Fibroblast of upper back skin (primary cell): Measurements from ENCODE around the gene OR6B1.

ENCODE experiments used
- DNase-seq: peaks from one replicate; pipeline ENCODE4 v3.0.0-alpha.2; 2013

OR6B1 gene

GRCh38 chr7:144000020-144000419 is at the start of gene OR6B1:
OR6B1 (plus strand) TSS chr7:144000320; CDS start chr7:144003997, 3,677 bp downstream.
- DNase-seq: no peak

DNA sequence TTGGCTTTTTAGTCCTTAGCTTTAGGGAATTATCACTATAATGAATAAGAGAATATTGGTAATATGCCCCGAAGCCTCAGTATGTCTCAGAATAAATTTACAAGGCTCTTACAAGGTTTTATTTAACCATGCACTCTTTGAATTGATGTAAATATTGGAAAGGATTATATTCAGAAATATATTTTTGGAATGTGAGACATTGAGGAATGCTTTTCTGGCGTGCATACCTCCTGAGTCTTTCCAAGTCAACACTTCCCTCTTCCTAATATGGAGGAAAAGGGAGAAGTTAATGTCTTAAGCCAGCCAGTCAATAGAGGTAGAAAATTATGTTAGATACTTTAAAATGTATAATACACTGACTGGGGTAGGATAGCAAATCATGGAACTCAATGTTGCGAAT is 46.7 kb upstream of the OR6B1 start:
- peak; percentile 15 for DNase-seq

GRCh38 chr7:143954135-143954534 is 46.0 kb upstream of the OR6B1 start:
- no peak for DNase-seq

DNA sequence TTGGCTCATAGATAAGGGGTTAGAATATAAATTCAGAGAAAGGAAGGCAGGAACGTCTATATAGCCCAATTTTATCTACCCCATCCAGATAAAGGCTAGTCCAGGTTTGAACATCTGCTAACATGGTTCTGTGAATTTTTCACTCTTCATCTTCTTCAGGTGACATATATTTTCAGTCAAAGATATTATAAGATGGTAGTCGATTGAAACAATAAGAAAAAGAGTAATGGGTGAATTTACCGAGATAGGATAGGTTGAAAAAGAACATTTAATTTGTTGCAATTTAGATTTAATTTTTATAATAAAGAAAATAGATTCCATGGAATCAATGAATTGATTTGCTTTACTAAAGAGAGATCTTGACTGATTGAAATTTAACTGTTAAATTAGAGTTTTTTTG is 45.6 kb upstream of the OR6B1 start, which contains the start of gene OR2F1:
Gene OR2F1, plus strand, starts transcription at position 301 of the 400 bp plus-strand sequence. CDS start 5,127 bp downstream, outside the sequence.
- no peak for DNase-seq

DNA sequence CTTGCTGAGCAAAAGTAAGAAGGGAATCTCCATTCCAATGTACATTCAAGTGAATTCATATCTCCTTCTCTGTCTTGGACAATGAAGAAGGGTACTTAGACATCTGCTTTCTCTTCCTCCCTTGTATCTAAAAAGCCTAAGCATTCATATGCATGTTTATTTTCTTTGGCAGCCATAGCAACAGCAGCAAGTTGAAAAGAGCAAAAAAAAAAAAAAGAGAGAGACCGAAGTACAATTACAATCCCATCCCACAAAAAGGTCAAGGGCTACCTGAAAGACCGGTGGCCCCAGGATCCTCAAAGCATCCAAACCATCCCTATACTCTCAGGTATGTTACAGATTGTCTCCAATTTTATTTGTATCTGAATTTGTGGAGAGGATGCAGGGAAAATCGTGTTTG is 41.3 kb upstream of the OR6B1 start:
- no peak for DNase-seq

GRCh38 chr7:143960813-143961610 is 39.1 kb upstream of the OR6B1 start:
- DNase-seq: no peak

GRCh38 chr7:143965280-143965679 is 34.8 kb upstream of the OR6B1 start:
- no peak for DNase-seq

DNA sequence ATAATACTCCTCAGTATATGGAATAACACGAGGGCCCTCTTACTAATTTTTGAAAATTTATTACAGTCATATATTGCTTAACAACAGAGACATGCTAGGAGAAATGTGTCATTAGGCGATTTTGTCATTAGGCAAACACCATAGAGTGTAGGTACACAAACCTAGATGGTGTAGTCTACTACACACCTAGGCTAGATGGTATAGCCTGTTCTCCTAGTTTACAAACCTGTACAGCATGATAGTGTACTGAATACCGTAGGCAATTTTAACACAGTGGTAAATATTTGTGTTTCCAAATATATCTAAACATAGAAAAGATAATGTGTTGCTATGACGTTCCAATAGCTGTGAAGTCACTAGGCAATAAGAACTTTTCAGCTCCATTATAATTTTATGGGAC is 32.7 kb upstream of the OR6B1 start:
- no peak for DNase-seq

DNA sequence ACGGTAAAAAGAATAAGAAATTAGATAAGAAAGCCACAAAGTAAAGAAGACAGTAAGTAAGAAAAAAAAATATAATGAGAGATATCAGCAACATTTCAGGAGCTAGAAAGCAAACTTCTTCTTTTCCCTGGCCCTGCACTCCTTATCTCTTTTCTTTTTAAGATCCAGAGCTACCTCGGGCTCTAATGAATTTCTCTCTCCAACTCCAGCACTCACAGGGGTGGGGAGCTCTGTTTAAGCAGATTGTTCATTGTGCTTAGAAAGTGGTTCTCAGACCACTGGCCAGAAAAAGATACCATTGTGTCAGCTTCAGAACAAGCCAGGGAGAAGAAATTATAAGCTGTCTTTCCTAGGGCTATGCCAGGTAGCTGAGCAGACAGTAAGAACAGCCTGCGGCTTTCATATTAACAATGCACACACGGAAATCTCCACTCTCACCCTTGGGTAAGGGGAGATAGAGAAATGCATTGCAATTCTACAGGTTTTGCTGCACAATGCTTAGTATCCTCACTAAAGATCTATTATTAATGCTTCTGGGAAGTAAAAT is 26.2 kb upstream of the OR6B1 start:
- DNase-seq: no peak

GRCh38 chr7:143974459-143974858 is 25.7 kb upstream of the OR6B1 start:
- DNase-seq: no peak

DNA sequence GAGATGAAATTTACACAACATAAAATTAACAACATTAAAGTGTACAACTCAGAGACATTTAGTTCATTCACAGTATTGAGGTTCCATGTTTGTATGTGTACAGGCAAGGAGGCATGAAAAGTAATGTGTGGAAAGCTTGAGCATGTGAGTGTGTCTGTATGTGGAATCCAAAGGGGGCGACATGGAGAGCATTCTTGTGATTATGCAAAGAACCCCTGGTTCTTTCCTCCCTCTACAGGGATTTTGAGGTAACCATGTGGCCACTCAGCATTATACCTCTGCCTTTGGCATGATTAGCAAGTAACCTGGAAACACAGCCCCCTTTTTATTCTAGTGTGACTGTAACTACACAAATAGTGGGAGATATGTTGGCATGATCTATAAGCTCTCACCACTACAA is 24.5 kb upstream of the OR6B1 start:
- DNase-seq: no peak

GRCh38 chr7:143978585-143978984 is 21.5 kb upstream of the OR6B1 start:
- DNase-seq: no peak

DNA sequence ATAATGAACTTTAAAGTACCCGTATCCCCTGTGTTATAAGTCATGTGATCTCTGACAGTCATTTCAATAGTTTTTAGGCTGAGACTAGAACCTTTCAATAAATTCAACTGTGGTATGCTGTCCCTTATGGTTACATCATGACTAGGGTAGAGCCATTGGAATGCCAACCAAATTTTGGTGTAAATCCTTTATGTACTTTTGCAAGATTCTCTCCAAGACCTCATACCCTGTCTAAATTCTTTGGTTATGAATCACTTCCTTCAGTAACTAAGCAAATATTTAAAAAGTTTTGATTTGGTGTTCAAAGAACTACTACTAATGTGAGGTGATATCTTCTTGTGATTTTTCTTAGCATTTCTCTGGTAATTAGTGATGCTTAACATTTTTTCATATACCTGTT is 20.8 kb upstream of the OR6B1 start:
- peak; percentile 59 for DNase-seq

DNA sequence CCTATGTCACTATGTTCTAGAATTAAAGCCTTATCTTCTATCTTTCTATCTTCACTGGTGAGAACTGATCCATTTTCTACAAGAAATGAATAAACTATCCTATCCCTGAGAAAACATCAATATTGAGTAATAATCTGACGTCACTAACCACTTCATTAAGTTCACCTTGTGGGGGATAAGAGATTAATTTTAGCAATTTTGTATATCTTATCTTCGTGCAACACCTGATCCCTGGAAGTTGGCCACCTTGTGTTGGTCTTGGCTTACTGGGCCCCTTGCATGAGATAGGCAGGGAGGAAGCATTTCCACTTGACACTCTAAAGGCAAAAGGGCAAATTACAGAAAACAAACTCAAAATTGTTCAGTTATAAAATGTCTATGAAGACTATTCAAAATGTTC is 20.1 kb upstream of the OR6B1 start:
- DNase-seq: no peak

DNA sequence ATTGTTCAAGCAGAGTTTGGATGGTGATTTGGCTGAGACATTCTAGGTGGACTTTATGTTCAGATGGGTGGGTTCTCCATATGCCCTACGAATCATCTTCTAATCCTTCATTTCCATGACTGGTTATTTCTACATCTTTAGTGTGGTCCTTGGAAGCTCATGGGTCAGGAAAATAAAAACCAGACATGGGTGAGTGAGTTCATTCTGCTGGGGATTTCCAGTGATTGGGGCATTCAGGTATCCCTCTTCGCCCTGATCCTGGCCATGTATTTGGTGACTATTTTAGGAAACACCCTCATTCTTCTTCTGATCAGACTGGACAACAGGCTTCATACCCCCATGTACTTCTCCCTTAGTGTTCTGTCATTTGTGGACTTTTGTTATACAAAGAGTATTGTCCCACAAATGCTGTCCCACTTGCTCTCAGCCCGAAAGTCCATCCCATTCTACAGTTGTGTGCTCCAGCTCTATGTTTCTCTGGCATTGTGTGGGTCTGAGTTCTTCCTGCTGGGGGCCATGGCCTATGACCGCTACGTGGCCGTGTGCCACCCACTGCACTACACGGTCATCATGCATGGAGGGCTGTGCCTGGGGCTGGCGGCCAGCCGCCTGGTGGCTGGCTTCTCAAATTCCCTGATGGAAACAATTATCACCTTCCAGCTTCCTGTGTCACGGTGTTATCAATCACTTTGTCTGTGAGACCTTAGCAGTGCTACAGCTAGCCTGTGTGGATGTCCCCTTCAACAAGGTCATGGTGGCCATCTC is 19.2 kb upstream of the OR6B1 start:
- no peak for DNase-seq

DNA sequence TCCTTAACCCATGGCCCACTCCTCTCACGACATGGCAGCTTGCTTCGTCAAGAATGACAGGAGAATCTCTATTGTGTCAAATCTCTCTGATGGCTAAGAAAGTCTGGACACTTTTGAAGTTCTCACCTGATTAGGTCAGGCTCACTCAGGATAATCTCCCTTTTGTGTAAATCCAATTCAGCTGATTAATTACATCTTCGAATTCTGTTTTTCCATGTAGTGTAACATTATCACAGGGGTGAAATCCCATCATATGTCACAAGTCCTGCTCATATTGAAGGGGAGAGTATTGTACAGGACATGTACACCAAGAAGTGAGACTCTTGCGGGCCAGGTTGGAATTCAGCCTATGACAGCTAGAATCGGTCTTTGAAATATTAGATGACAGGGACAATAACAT is 16.2 kb upstream of the OR6B1 start:
- no peak for DNase-seq

GRCh38 chr7:143987513-143987912 is 12.6 kb upstream of the OR6B1 start:
- DNase-seq: no peak

DNA sequence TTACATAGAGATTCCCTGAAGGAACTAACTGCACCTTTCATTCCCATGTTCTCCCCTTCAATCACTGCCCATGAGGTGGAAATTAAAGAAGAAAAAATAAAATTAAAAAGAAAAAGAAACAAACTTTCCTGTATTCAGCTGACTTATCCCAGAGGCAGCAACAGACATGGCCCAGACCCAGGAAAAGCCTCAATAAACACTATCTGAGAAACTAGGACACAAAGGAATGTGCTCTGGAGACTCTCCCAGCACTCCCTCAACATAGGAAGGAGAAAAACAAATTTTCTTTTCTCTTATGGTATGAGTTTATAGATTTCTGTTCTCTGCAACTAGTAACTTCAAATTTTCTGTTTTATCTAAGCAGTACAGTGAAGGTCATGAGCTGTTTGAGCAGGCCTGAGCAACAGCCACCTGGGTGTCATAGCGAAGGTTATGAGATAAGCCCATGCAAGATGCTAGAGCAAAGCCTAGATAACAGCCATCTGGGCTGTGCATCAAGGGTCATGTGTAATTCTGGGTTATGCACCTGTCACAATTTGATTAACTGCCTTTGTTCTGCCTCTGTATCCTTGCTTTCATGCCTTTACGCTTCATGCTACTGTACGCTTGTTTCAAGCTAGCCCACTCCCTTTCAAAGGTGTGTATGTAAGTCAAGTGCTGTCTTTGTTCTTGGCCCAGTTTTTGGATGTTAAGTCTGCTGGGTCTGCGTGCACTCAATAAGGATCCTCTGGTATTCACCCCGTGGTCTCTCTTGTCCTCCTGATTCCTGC is 11.0 kb upstream of the OR6B1 start:
- DNase-seq: peak; percentile 10

DNA sequence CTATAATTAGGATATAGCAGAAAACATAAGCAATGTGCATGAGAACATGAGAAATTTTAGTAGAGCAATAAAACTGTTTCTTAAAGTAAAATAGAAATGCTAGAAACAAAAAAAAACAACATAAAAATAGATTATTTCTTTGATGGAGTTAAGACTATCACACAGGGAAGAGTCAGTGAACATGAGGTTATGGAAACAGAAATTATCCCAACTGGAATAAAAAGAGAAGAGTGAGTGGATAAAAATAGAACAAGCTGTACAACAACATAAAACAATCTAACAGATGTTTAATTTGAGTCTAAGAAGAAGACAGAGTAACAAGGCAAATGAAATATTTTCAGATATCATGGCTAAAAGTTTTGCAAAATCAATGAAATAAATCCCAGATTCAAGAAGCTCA is 7.5 kb upstream of the OR6B1 start:
- DNase-seq: no peak

DNA sequence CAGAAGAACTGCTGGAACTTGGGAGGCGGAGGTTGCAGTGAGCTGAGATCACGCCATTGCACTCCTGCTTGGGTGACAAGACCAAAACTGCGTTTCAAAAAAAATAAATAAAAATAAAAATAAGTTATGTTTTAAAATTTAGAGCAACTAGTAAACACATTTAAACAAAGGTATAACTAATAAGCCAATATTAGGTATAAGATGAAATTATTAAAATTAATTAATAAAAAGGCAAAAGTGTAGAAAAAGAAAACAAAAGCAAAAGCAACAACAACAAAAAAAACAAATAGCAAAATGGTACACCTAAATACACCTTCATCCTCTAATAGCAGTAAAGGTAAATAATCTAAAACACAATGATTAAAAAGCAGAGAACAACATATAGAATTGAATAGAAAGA is 6.2 kb upstream of the OR6B1 start:
- DNase-seq: no peak

- DNase-seq: no peak
These were observed 1.4 kb downstream of the OR6B1 start for GRCh38 chr7:144001543-144001942.

DNA sequence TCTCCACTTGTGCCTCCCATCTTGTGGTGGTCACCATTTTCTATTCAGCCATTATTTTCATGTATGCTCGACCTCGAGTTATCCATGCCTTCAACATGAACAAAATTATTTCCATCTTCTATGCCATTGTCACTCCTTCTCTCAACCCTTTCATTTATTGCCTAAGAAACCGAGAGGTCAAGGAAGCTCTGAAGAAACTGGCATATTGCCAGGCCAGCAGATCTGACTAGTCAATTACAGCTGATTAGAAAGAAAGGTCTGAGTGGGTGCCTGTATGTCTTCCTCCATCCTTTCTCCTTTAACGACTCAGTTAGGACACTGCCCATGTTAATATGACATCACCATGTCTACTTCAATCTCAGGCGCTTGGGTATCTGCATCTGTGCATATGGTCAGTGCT is 4.6 kb downstream of the OR6B1 start:
- DNase-seq: no peak

- DNase-seq: no peak
These were observed 6.0 kb downstream of the OR6B1 start for GRCh38 chr7:144006029-144006691.
